AG04450 (cell line): ENCODE measurements around the gene SEMA5A. TPM values are rescaled to one million over a fixed set of nuclear protein-coding genes. Genes with fewer than 3 reads are reported as not detected.

Source experiments
- CTCF ChIA-PET: fragments of 300-600, 350-600 bp; formaldehyde crosslinking; extraction: SDS; loops from one replicate; lab custom pipeline; 2022; ENCODE audit warnings: antibody characterized with exemption, inconsistent platforms; lab: Charles Lee
- POLR2A ChIA-PET: fragments of 350-600 bp; formaldehyde crosslinking; extraction: SDS; loops from one replicate; lab custom pipeline; 2021; ENCODE audit warnings: antibody characterized with exemption, inconsistent platforms; lab: Yijun Ruan, JAX
- DNase-seq: peaks from one replicate; pipeline ENCODE4 v3.0.0-alpha.2; 2011; ENCODE audit warnings: low read depth, low spot score
- H3K27ac ChIP-seq: one replicate; pipeline ENCODE4 v1.5.1; 2012; ENCODE audit warnings: low read depth, low read length, control low read depth
- H3K27me3 ChIP-seq: one replicate; pipeline ENCODE4 v1.6.0; 2012; ENCODE audit warnings: low read length; ENCODE audit not compliant: control insufficient read depth, insufficient read depth
- H3K4me3 ChIP-seq: 2 replicates; pipeline ENCODE4 v1.5.1; 2011; ENCODE audit warnings: mild to moderate bottlenecking, low read depth, low read length, control low read depth
- H3K9me3 ChIP-seq: 2 replicates; pipeline ENCODE4 v1.5.1; 2012; ENCODE audit warnings: low read length; ENCODE audit not compliant: control insufficient read depth, insufficient read depth
- polyA plus RNA-seq: library from polyadenylated mRNA; depleted of rRNA; stranded (reverse); fragments of >200 nt; gene quantifications from 2 replicates; pipeline ENCODE4 v1.2.3, GENCODE V29; 2011
- TF ChIP-seq, protein P1 (sequence below): IDR thresholded peaks from 2 replicates; pipeline ENCODE4 v1.5.1; 2011; ENCODE audit warnings: low read depth, low read length, control low read depth, inconsistent platforms

SEMA5A gene
- polyA plus RNA-seq, 1 experiment = 31.8 TPM

DNA sequence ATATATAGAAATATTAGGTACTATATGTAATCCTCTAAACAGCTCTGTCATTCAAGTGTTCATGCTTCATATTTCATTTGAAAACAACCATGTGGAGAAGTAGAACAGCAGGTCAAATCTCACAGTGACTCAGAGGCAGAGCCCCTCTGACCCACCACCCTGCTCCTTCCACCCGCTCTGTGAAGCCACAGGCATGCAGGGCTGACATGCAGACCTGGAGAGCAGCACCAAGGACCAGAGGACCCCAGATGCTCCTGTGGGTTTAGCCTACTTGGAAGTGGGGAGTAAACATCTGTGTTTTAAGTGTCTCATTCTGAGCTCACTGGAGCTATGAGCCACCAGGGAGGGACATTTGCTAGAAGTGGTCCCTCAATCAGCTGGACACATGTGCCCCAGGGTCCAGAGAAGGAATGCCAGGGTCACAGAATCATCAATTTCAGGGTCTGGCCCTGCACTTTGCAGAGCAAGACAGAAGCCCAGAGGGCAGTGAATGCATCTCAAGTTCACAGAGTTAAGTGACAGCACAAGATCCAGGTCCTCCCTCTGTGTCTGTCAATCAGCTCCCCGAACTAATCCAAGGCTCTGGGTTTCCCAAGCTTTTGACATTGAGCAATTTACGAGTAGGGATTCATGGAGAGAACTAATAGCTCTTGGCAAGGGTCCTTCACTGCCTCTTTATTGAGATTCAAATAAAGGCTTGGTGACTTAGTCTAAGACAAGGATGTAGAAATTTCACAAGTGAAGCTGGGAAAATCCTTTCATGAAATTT is 441.1 kb downstream of the SEMA5A start:
- TF ChIP-seq, protein P1, sequence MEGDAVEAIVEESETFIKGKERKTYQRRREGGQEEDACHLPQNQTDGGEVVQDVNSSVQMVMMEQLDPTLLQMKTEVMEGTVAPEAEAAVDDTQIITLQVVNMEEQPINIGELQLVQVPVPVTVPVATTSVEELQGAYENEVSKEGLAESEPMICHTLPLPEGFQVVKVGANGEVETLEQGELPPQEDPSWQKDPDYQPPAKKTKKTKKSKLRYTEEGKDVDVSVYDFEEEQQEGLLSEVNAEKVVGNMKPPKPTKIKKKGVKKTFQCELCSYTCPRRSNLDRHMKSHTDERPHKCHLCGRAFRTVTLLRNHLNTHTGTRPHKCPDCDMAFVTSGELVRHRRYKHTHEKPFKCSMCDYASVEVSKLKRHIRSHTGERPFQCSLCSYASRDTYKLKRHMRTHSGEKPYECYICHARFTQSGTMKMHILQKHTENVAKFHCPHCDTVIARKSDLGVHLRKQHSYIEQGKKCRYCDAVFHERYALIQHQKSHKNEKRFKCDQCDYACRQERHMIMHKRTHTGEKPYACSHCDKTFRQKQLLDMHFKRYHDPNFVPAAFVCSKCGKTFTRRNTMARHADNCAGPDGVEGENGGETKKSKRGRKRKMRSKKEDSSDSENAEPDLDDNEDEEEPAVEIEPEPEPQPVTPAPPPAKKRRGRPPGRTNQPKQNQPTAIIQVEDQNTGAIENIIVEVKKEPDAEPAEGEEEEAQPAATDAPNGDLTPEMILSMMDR = no peak
- CTCF ChIA-PET = interaction anchor here (0.5 to 1.8 kb wide), 4 partner anchors 11 to 1253 kb away, joined by 3 to 4 read pairs (median 4); no protein-coding TSS in a partner anchor
- DNase-seq = no peak
- Histone ChIP-seq H3K27me3 (no peaks in the 10 kb centered on the region), H3K9me3 (no peaks in the 10 kb centered on the region), H3K27ac (no peak overlapping the region), H3K4me3 (no peak overlapping the region)
- POLR2A ChIA-PET = no interaction called here

DNA sequence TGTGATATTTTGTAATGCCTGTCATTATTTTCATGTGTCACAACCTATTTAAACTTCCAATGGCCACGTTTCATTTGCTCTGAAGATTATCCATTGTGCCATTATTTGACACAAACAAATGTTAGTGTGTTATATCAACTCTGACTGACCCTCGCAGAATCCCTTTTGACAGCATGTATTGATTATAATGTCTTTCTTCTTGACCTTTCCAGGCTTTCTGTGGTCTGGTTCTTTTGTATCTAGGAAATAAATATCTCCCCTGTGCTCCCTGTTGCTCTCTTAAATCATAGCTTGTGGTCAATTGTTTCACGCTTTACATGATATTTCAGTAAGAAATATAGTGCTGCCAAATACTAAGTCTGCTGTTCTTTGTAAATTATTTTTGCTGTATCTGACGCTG is 442.6 kb downstream of the SEMA5A start:
- TF ChIP-seq, protein P1 = no peak
- CTCF ChIA-PET = no interaction called here
- no peak for DNase-seq
- H3K27ac ChIP-seq = no peak overlapping the region
- no peak overlapping the region for H3K4me3 ChIP-seq
- no peaks in the 10 kb centered on the region for H3K9me3 ChIP-seq
- no peaks in the 10 kb centered on the region for H3K27me3 ChIP-seq
- POLR2A ChIA-PET = no interaction called here

DNA sequence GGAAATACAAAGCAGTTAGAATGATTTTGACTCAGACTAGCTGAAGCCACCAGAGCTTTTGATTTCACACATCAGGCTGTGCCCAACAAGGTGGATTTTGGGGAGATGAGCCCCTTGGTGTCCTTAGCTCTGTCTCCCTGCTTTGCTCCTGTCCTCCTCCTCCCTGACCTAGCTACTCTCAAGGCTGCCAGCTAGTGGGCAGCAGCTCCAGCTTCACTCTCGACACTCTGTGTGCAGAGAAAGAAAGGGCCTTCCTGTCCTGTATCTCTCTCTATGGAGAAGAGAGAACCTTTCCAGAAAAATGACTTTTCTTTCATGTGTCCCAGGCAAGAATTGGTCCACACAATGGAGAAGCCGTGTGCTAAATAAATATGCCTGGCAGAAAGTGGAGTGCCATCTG is 446.2 kb downstream of the SEMA5A start:
- Histone ChIP-seq H3K27me3 (no peaks in the 10 kb centered on the region), H3K9me3 (no peaks in the 10 kb centered on the region), H3K4me3 (no peak overlapping the region), H3K27ac (no peak overlapping the region)
- TF ChIP-seq, protein P1 = no peak
- CTCF ChIA-PET = no interaction called here
- POLR2A ChIA-PET = no interaction called here
- no peak for DNase-seq

DNA sequence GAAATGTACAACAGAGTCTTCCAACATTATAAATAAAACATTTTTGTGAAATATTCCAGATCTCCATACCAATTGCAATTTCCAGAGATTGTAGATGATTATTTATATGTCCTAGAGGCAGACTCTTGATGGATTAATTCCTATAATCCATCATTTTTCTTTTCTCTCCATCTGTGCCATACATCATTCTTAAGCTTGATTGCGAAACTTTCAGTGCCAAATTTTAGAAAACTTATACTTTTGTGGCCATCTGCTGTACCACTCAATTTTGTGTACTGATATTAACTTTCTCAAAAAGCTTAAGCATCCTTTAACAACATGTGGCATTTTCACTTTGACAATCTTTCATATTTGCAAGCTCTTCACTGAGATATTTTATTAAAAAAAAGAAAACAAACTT is 446.9 kb downstream of the SEMA5A start:
- Histone ChIP-seq H3K27me3 (no peaks in the 10 kb centered on the region), H3K27ac (no peak overlapping the region), H3K4me3 (no peak overlapping the region), H3K9me3 (no peaks in the 10 kb centered on the region)
- TF ChIP-seq, protein P1 = no peak
- ChIA-PET CTCF (no interaction called here), POLR2A (no interaction called here)
- DNase-seq = no peak

DNA sequence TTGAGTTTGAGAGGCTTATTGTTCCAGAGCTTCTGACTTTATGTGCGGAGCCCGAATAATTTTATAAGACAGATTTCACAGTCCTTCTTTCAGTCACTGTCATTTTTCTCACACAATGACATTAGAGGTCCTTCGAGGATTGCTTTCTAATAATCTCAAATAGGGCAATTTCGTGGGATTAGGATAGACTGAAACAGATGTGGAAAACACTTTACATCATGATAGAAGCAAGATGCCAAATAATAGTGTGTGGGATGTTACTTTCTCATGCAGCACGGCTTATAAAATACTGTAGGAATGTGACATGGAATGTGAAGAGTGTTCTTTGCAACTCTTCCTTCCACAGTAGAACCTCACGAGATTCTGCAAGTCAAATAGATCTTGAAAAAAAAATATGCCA is 451.3 kb downstream of the SEMA5A start:
- TF ChIP-seq, protein P1 = no peak
- H3K9me3 ChIP-seq = no peaks in the 10 kb centered on the region
- CTCF ChIA-PET = no interaction called here
- no peak overlapping the region for H3K4me3 ChIP-seq
- H3K27me3 ChIP-seq = no peaks in the 10 kb centered on the region
- H3K27ac ChIP-seq = no peak overlapping the region
- DNase-seq = no peak
- POLR2A ChIA-PET = no interaction called here
